WTC11 (cell line): ENCODE results near the gene ADGRL3. TPM values are rescaled to one million over a fixed set of nuclear protein-coding genes. Genes with fewer than 3 reads are reported as not detected.

Experiments used
- ATAC-seq: fragments of 200-7000 bp; cut with Tn5 transposase; 2 replicates; pipeline ENCODE4 v1.10.0; 2021; ENCODE audit warnings: mild to moderate bottlenecking, moderate library complexity
- CTCF ChIA-PET: fragments of 300-600 bp; sonication (Branson Sonifier 250); formaldehyde crosslinking; loops from one replicate; lab custom pipeline; 2021; ENCODE audit warnings: antibody characterized with exemption; lab: Charles Lee
- POLR2A ChIA-PET: fragments of 350-600 bp; sonication (Branson Sonifier 250); formaldehyde crosslinking; loops from one replicate; lab custom pipeline; 2021; ENCODE audit warnings: antibody characterized with exemption; lab: Charles Lee
- DNase-seq: peaks from one replicate; pipeline ENCODE4 v3.0.0; 2021; ENCODE audit warnings: low spot score
- H3K27ac Mint-ChIP-seq: 2 replicates; pipeline ENCODE4 v1.8.0; 2021; ENCODE audit warnings: mixed read lengths
- H3K27me3 Mint-ChIP-seq: 2 replicates; pipeline ENCODE4 v1.8.0; 2021; ENCODE audit warnings: low read depth, mild to moderate bottlenecking, moderate library complexity, mixed read lengths
- H3K36me3 Mint-ChIP-seq: 2 replicates; pipeline ENCODE4 v1.8.0; 2021; ENCODE audit warnings: mixed read lengths
- H3K4me1 Mint-ChIP-seq: 2 replicates; pipeline ENCODE4 v1.8.0; 2022; ENCODE audit warnings: mixed read lengths
- H3K4me3 Mint-ChIP-seq: 2 replicates; pipeline ENCODE4 v1.8.0; 2021; ENCODE audit warnings: mild to moderate bottlenecking, moderate library complexity, mixed read lengths
- H3K9me3 Mint-ChIP-seq: 2 replicates; pipeline ENCODE4 v1.8.0; 2021; ENCODE audit warnings: mixed read lengths
- AFF4 ChIP-seq: sonication (generic); formaldehyde crosslinking; IDR thresholded peaks from 2 replicates; pipeline ENCODE4 v1.8.1; 2023; ENCODE audit warnings: mild to moderate bottlenecking, missing genetic modification reagents, borderline replicate concordance
- ATF1 ChIP-seq: sonication (generic); formaldehyde crosslinking; IDR thresholded peaks from 2 replicates; pipeline ENCODE4 v1.8.1; 2023; ENCODE audit warnings: mild to moderate bottlenecking, moderate library complexity, missing genetic modification reagents
- FOXP1 ChIP-seq: sonication (generic); formaldehyde crosslinking; IDR thresholded peaks from 2 replicates; pipeline ENCODE4 v1.8.0; 2022; ENCODE audit warnings: missing genetic modification reagents, mild to moderate bottlenecking, moderate library complexity, borderline replicate concordance
- FOXP4 ChIP-seq: sonication (generic); formaldehyde crosslinking; IDR thresholded peaks from 2 replicates; pipeline ENCODE4 v1.8.0; 2022; ENCODE audit warnings: mild to moderate bottlenecking, missing genetic modification reagents
- GABPB1 ChIP-seq: sonication (generic); formaldehyde crosslinking; IDR thresholded peaks from 2 replicates; pipeline ENCODE4 v1.8.1; 2023; ENCODE audit warnings: mild to moderate bottlenecking, missing genetic modification reagents
- GRHL2 ChIP-seq: fragments of 250-450 bp; sonication (Bioruptor Pico); IDR thresholded peaks from 2 replicates; pipeline ENCODE4 v1.8.0; 2022; ENCODE audit warnings: mild to moderate bottlenecking, moderate library complexity; ENCODE audit not compliant: insufficient replicate concordance, severe bottlenecking
- GTF2I ChIP-seq: fragments of 250-450 bp; sonication (Bioruptor Pico); conservative IDR thresholded peaks from 2 replicates; pipeline ENCODE4 v1.4.0; 2021; ENCODE audit warnings: mild to moderate bottlenecking
- HMGA2 ChIP-seq: fragments of 250-450 bp; sonication (Bioruptor Pico); IDR thresholded peaks from 2 replicates; pipeline ENCODE4 v1.4.0; 2021; ENCODE audit warnings: mild to moderate bottlenecking, moderate library complexity
- MAX ChIP-seq: sonication (generic); formaldehyde crosslinking; IDR thresholded peaks from 2 replicates; pipeline ENCODE4 v1.8.0; 2022; ENCODE audit warnings: mild to moderate bottlenecking, missing genetic modification reagents
- MXD4 ChIP-seq: fragments of 250-450 bp; sonication (Bioruptor Pico); IDR thresholded peaks from 2 replicates; pipeline ENCODE4 v1.8.0; 2021; ENCODE audit warnings: mild to moderate bottlenecking, moderate library complexity, borderline replicate concordance
- NR1H2 ChIP-seq: sonication (generic); formaldehyde crosslinking; IDR thresholded peaks from 2 replicates; pipeline ENCODE4 v1.9.0; 2021; ENCODE audit warnings: mild to moderate bottlenecking, moderate library complexity, missing genetic modification reagents
- OVOL2 ChIP-seq: fragments of 250-450 bp; sonication (Bioruptor Pico); IDR thresholded peaks from 2 replicates; pipeline ENCODE4 v1.9.0; 2021; ENCODE audit warnings: mild to moderate bottlenecking, borderline replicate concordance
- PRDM15 ChIP-seq: sonication (generic); formaldehyde crosslinking; IDR thresholded peaks from 2 replicates; pipeline ENCODE4 v1.8.0; 2022; ENCODE audit warnings: missing genetic modification reagents
- USF1 ChIP-seq: sonication (generic); formaldehyde crosslinking; IDR thresholded peaks from 2 replicates; pipeline ENCODE4 v1.8.0; 2022; ENCODE audit warnings: mild to moderate bottlenecking, missing genetic modification reagents
- ZMAT4 ChIP-seq: fragments of 250-450 bp; sonication (Bioruptor Pico); IDR thresholded peaks from 2 replicates; pipeline ENCODE4 v1.9.0; 2021; ENCODE audit warnings: mild to moderate bottlenecking
- ZNF532 ChIP-seq: fragments of 250-450 bp; sonication (Bioruptor Pico); IDR thresholded peaks from 2 replicates; pipeline ENCODE4 v1.9.0; 2021; ENCODE audit warnings: mild to moderate bottlenecking, borderline replicate concordance
- total RNA-seq: library from RNA; stranded (reverse); gene quantifications from 3 replicates; pipeline ENCODE4 v1.2.3, GENCODE V29; 2021

Gene ADGRL3
- total RNA-seq, 1 experiment from 2014 or later: 8.7 TPM

GRCh38 chr4:61604054-61604453 is 403.9 kb downstream of the ADGRL3 start (continued):
- TF ChIP-seq ZNF532 (no peak), OVOL2 (CRISPR knock-in tag) (no peak), ZMAT4 (CRISPR knock-in tag) (no peak), MAX (CRISPR knock-in tag) (no peak), MXD4 (no peak), HMGA2 (CRISPR knock-in tag) (no peak)
- TF ChIP-seq, all 79 proteins: peak for 0

- H3K36me3 Mint-ChIP-seq: no peaks in the 10 kb centered on the region
- H3K4me3 Mint-ChIP-seq: no peak overlapping the region
- TF ChIP-seq ATF1 (CRISPR knock-in tag) (no peak), NR1H2 (CRISPR knock-in tag) (no peak), GABPB1 (CRISPR knock-in tag) (no peak), USF1 (no peak), AFF4 (CRISPR knock-in tag) (no peak)
- no peak overlapping the region for H3K27ac Mint-ChIP-seq
- no peaks in the 10 kb centered on the region for H3K27me3 Mint-ChIP-seq
- ATAC-seq (no peak), DNase-seq (no peak)
- H3K9me3 Mint-ChIP-seq: peaks cover 7% of the 10 kb centered on the region
- ChIA-PET POLR2A (no interaction called here), CTCF (interaction anchor here (0.6 kb wide), 1 partner anchor 108 kb away, joined by 3 read pairs; no protein-coding TSS in a partner anchor)
- H3K4me1 Mint-ChIP-seq: peaks cover 11% of the 10 kb centered on the region
Observed at GRCh38 chr4:61605984-61606383, 405.9 kb downstream of the ADGRL3 start.

GRCh38 chr4:61614231-61614630 is 414.1 kb downstream of the ADGRL3 start:
- DNase-seq (no peak), ATAC-seq (no peak)
- Mint-ChIP-seq H3K4me3 (no peak overlapping the region), H3K36me3 (no peaks in the 10 kb centered on the region), H3K27ac (no peak overlapping the region), H3K27me3 (no peaks in the 10 kb centered on the region), H3K9me3 (no peaks in the 10 kb centered on the region), H3K4me1 (no peaks in the 10 kb centered on the region)
- ChIA-PET POLR2A (no interaction called here), CTCF (no interaction called here)
- TF ChIP-seq FOXP1 (no peak), FOXP4 (no peak), GTF2I (no peak), HMGA2 (CRISPR knock-in tag) (no peak), GRHL2 (CRISPR knock-in tag) (no peak), PRDM15 (no peak)
